ENCODE results near the gene HIGD2B. TPM values are rescaled to one million over a fixed set of nuclear protein-coding genes. Genes with fewer than 3 reads are reported as not detected.

Gene HIGD2B
- total and polyA plus RNA-seq, 4 experiments from 2014 or later = 0.39 to 0.41 TPM; not detected in 2

DNA sequence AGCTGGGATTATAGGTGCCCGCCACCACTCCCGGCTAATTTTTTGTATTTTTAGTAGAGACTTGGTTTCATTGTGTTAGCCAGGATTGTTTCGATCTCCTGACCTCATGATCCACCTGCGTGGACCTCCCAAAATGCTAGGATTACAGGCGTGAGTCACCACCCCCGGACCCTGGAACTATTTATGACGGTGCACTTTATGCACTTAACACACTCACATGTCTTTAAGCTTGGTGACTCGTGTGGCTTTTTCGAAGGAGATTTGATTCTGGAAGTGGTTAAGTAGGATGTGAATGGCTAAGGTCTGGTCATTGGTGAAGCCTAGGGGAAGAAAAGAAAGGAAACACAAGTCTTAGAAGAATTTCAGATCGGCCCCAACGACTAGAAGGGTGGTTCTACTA is 20.3 kb upstream of the HIGD2B start:
- CTCF ChIA-PET (ENCODE audit: partially characterized antibody) = interaction anchor here (1.6 kb wide), 1 partner anchor 14 kb away, joined by 3 read pairs; no protein-coding TSS in a partner anchor
- H3K27me3 Mint-ChIP-seq = no peaks in the 10 kb centered on the region
- H3K27ac Mint-ChIP-seq = peak overlapping the region in 1 of 7 donors; percentile 42
- peaks cover 0 to 3% (median 0%) of the 10 kb centered on the region in 4 donors for H3K4me1 Mint-ChIP-seq
- no peak for DNase-seq
- H3K4me3 Mint-ChIP-seq = no peak overlapping the region
- intact Hi-C loops (cut with micrococcal nuclease) = no loop called here
- H3K9me3 Mint-ChIP-seq = peaks cover 0 to 2% (median 0%) of the 10 kb centered on the region in 8 donors
- Histone ChIP-seq H3K4me1 (ENCODE audit: insufficient read depth, low read length) (no peaks in the 10 kb centered on the region), H3K27me3 (ENCODE audit: insufficient read depth, low read length) (no peaks in the 10 kb centered on the region), H3K36me3 (ENCODE audit: insufficient read depth, low read length) (no peaks in the 10 kb centered on the region), H3K27ac (ENCODE audit: low read depth, low read length) (no peak overlapping the region), H3K4me3 (ENCODE audit: low read length in 2 of 2) (no peak overlapping the region), H3K9me3 (ENCODE audit: control insufficient read depth in 1 of 2, low read length in 2 of 2) (no peaks in the 10 kb centered on the region)
- H3K36me3 Mint-ChIP-seq = peaks cover 5 to 10% of the 10 kb centered on the region in 2 donors
- POLR2A ChIA-PET (ENCODE audit: partially characterized antibody) = no interaction called here

DNA sequence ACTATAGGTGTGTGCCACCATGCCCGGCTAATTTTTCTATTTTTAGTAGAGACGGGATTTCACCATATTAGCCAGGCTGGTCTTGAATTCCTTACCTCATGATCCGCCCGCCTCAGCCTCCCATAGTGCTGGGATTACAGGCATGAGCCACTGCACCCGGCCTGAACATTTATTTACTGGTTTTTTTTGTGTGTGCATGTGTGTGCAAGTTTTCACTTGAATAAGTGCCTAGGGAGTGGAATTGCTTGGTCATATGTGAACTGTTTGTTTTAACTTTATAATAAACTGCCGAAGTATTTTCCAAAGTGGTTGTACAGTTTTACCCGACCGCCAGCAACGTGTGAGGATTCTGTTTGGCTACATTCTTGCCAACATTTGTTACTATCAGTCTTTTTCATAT is 14.1 kb upstream of the HIGD2B start:
- intact Hi-C loops (cut with micrococcal nuclease) = no loop called here
- no peaks in the 10 kb centered on the region for H3K9me3 Mint-ChIP-seq
- no peaks in the 10 kb centered on the region for H3K27me3 Mint-ChIP-seq
- peaks cover 0 to 7% of the 10 kb centered on the region in 2 donors for H3K36me3 Mint-ChIP-seq
- H3K4me3 Mint-ChIP-seq = no peak overlapping the region
- no peak overlapping the region for H3K4me3 ChIP-seq (ENCODE audit: low read length in 2 of 2)
- POLR2A ChIA-PET (ENCODE audit: partially characterized antibody) = no interaction called here
- H3K9me3 ChIP-seq (ENCODE audit: control insufficient read depth in 1 of 2, low read length in 2 of 2) = no peaks in the 10 kb centered on the region
- no peak overlapping the region for H3K27ac Mint-ChIP-seq
- H3K4me1 ChIP-seq (ENCODE audit: insufficient read depth, low read length) = no peaks in the 10 kb centered on the region
- no peak for DNase-seq
- no peak overlapping the region for H3K27ac ChIP-seq (ENCODE audit: low read depth, low read length)
- no peaks in the 10 kb centered on the region for H3K36me3 ChIP-seq (ENCODE audit: insufficient read depth, low read length)
- H3K27me3 ChIP-seq (ENCODE audit: insufficient read depth, low read length) = no peaks in the 10 kb centered on the region
- CTCF ChIA-PET (ENCODE audit: partially characterized antibody) = no interaction called here
- peaks cover 0 to 8% (median 5%) of the 10 kb centered on the region in 4 donors for H3K4me1 Mint-ChIP-seq

DNA sequence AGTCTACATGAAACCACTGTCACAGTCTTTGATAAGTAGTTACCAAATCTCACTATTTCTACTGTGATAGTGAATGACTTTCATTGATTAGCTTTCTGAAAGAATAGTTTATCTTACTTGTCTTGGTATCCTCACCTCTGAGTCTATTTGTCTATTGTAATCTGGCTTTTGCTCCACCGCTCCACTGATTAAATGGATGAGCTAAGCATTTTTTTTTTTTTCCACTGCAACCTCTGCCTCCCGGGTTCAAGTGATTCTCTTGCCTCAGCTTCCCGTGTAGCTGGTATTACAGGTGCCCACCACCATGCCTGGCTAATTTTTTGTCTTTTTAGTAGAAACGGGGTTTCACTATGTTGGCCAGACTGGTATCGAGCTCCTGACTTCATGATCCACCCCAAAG is 13.0 kb upstream of the HIGD2B start:
- H3K27ac Mint-ChIP-seq = no peak overlapping the region
- Histone ChIP-seq H3K4me3 (ENCODE audit: low read length in 2 of 2) (no peak overlapping the region), H3K27me3 (ENCODE audit: insufficient read depth, low read length) (no peaks in the 10 kb centered on the region), H3K36me3 (ENCODE audit: insufficient read depth, low read length) (no peaks in the 10 kb centered on the region), H3K4me1 (ENCODE audit: insufficient read depth, low read length) (no peaks in the 10 kb centered on the region), H3K9me3 (ENCODE audit: control insufficient read depth in 1 of 2, low read length in 2 of 2) (no peaks in the 10 kb centered on the region), H3K27ac (ENCODE audit: low read depth, low read length) (no peak overlapping the region)
- ChIA-PET CTCF (ENCODE audit: partially characterized antibody) (no interaction called here), POLR2A (ENCODE audit: partially characterized antibody) (interaction anchor here (0.7 kb wide), 1 partner anchor 607 kb away, joined by 3 read pairs; no protein-coding TSS in a partner anchor)
- peaks cover 0 to 8% (median 6%) of the 10 kb centered on the region in 4 donors for H3K4me1 Mint-ChIP-seq
- no peaks in the 10 kb centered on the region for H3K27me3 Mint-ChIP-seq
- H3K36me3 Mint-ChIP-seq = peaks cover 4% of the 10 kb centered on the region in 2 donors
- H3K4me3 Mint-ChIP-seq = no peak overlapping the region
- DNase-seq = no peak
- no peaks in the 10 kb centered on the region for H3K9me3 Mint-ChIP-seq
- intact Hi-C loops (cut with micrococcal nuclease) = no loop called here

DNA sequence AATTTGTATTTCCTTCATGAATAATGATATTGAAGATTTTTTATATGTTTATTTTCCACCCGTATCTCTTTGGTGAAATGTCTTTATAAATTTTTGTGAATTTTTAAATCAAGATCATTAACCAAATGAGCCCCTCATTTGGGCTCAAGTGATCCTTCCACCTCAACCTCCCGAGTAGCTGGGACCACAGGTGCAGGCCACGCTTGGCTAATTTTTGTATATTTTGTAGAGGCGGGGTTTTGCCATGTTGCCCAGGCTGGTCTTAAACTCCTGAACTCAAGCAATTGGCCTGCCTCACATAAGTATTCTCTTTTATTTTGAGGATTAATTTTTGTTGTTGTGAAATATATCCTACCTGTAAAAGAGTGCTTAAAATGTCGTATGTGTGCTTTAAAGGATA is 5.0 kb upstream of the HIGD2B start:
- intact Hi-C loops (cut with micrococcal nuclease) = no loop called here
- Histone ChIP-seq H3K27ac (ENCODE audit: low read depth, low read length) (no peak overlapping the region), H3K4me1 (ENCODE audit: insufficient read depth, low read length) (peaks cover 5% of the 10 kb centered on the region), H3K9me3 (ENCODE audit: control insufficient read depth in 1 of 2, low read length in 2 of 2) (no peaks in the 10 kb centered on the region), H3K4me3 (ENCODE audit: low read length in 2 of 2) (no peak overlapping the region), H3K36me3 (ENCODE audit: insufficient read depth, low read length) (no peaks in the 10 kb centered on the region), H3K27me3 (ENCODE audit: insufficient read depth, low read length) (no peaks in the 10 kb centered on the region)
- Mint-ChIP-seq H3K27me3 (no peaks in the 10 kb centered on the region), H3K36me3 (peaks cover 0 to 9% of the 10 kb centered on the region in 2 donors), H3K4me3 (no peak overlapping the region), H3K4me1 (peaks cover 6 to 18% (median 10%) of the 10 kb centered on the region in 4 donors), H3K27ac (no peak overlapping the region), H3K9me3 (no peaks in the 10 kb centered on the region)
- no peak for DNase-seq
- ChIA-PET CTCF (ENCODE audit: partially characterized antibody) (no interaction called here), POLR2A (ENCODE audit: partially characterized antibody) (no interaction called here)

DNA sequence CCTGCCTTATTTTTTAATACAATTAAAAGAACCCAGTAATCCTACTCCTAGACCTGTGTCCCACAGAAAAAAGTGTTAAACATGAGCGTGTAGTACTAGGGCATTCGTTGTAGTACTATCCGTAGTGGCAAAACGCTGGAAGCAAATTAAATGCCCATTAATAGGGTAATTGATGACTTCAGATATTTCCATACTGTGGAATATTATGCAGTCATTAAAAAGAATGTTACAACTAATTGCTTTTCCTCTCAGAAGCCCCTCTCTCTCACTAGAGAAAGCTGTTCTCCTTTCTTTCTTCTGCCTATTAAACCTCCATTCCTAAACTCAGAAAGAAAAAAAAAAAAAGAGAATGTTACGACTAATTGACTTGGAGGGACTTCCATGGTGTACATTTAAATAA is 2.7 kb upstream of the HIGD2B start:
- Mint-ChIP-seq H3K4me1 (peaks cover 10 to 21% (median 17%) of the 10 kb centered on the region in 4 donors), H3K36me3 (peaks cover 0 to 11% of the 10 kb centered on the region in 2 donors), H3K27ac (peak overlapping the region in 2 of 7 donors; percentile 25 to 41), H3K4me3 (peak overlapping the region in 1 of 8 donors; percentile 23), H3K9me3 (no peaks in the 10 kb centered on the region), H3K27me3 (no peaks in the 10 kb centered on the region)
- DNase-seq = no peak
- peaks cover 15% of the 10 kb centered on the region for H3K4me1 ChIP-seq (ENCODE audit: insufficient read depth, low read length)
- POLR2A ChIA-PET (ENCODE audit: partially characterized antibody) = no interaction called here
- no peak overlapping the region for H3K4me3 ChIP-seq (ENCODE audit: low read length in 2 of 2)
- H3K27me3 ChIP-seq (ENCODE audit: insufficient read depth, low read length) = no peaks in the 10 kb centered on the region
- no peak overlapping the region for H3K27ac ChIP-seq (ENCODE audit: low read depth, low read length)
- intact Hi-C loops (cut with micrococcal nuclease) = loop anchor here (5.0 to 10.0 kb wide), 4 partner anchors 214 to 374 kb away; partner anchors contain the start of genes ARIH1, HEXA and NEO1
- no peaks in the 10 kb centered on the region for H3K9me3 ChIP-seq (ENCODE audit: control insufficient read depth in 1 of 2, low read length in 2 of 2)
- H3K36me3 ChIP-seq (ENCODE audit: insufficient read depth, low read length) = no peaks in the 10 kb centered on the region
- CTCF ChIA-PET (ENCODE audit: partially characterized antibody) = interaction anchor here (1.0 kb wide), 1 partner anchor 11 kb away, joined by 3 read pairs; no protein-coding TSS in a partner anchor

DNA sequence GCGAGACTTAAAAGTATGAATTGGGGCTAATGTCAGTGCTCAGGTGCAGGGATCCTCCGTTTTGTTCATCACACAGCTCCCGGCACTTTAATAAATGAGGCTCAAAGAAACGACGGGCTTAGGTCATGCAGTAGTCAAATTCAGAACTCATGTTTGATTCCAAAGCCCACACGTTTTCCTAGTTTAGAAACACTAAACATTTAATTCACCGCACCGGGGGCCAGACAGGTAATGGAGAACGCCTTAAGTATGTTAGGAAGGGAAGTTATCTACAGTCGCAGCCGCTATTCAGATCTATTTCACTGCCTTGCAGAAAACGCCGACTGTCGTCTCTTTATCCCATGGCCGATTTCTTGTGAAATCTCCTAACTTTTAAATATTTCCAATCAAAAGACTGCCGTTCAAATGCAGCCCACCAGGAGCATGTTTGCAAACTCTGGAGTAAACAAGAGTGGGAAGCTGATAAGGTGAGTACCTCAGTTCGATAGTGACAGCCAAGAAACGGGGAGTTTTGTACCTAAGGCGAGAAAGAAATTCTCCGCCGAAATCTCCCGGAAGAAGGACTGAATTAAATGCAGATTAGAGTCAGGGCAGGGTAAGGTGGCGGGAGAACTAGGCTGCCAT is 569 bp downstream of the HIGD2B start:
- H3K9me3 ChIP-seq (ENCODE audit: control insufficient read depth in 1 of 2, low read length in 2 of 2) = no peaks in the 10 kb centered on the region
- no peaks in the 10 kb centered on the region for H3K36me3 ChIP-seq (ENCODE audit: insufficient read depth, low read length)
- no peaks in the 10 kb centered on the region for H3K27me3 Mint-ChIP-seq
- POLR2A ChIA-PET (ENCODE audit: partially characterized antibody) = interaction anchor here (1.1 to 1.8 kb wide), 3 partner anchors 15 to 309 kb away, joined by 3 to 7 read pairs (median 6); partner anchors contain the start of gene HEXA
- no peaks in the 10 kb centered on the region for H3K27me3 ChIP-seq (ENCODE audit: insufficient read depth, low read length)
- H3K27ac ChIP-seq (ENCODE audit: low read depth, low read length) = peak overlapping the region; percentile 76
- H3K27ac Mint-ChIP-seq = peak overlapping the region; percentile 88 to 99 (median 97)
- peak in 2 of 5 donors; percentile 14 to 34 for DNase-seq
- peaks cover 0 to 11% of the 10 kb centered on the region in 2 donors for H3K36me3 Mint-ChIP-seq
- H3K9me3 Mint-ChIP-seq = no peaks in the 10 kb centered on the region
- H3K4me3 ChIP-seq (ENCODE audit: low read length in 2 of 2) = peak overlapping the region; percentile 95 to 97
- peak overlapping the region; percentile 94 to 99 (median 98) for H3K4me3 Mint-ChIP-seq
- peaks cover 15% of the 10 kb centered on the region for H3K4me1 ChIP-seq (ENCODE audit: insufficient read depth, low read length)
- H3K4me1 Mint-ChIP-seq = peaks cover 10 to 21% (median 16%) of the 10 kb centered on the region in 4 donors
- CTCF ChIA-PET (ENCODE audit: partially characterized antibody) = interaction anchor here (1.8 to 2.7 kb wide), 2 partner anchors 12 to 85 kb away, joined by 5 to 14 read pairs; no protein-coding TSS in a partner anchor
- intact Hi-C loops (cut with micrococcal nuclease) = loop anchor here (5.0 to 10.0 kb wide), 4 partner anchors 211 to 371 kb away; partner anchors contain the start of genes ARIH1, HEXA and NEO1

DNA sequence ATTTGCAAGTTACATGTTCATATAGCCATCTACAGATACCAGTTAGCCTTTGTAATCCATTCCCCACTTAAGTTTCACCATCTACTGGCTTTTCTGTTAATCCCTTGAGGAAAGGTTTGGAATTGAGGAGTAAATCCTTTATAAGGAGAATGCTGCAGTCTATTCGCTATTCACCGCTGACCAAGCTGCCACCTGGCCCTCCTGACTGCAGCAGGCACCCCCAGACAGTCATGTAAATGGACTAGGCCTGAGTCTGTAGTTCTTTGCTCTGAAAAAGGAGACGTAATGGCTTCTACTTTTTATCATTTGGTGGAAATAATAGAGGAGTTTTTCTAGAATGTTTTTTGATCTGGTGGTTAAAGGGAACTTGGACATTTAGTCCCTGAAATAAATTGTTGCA is 3.2 kb downstream of the HIGD2B start:
- H3K36me3 Mint-ChIP-seq = peaks cover 0 to 11% of the 10 kb centered on the region in 2 donors
- H3K4me1 Mint-ChIP-seq = peaks cover 10 to 21% (median 15%) of the 10 kb centered on the region in 4 donors
- CTCF ChIA-PET (ENCODE audit: partially characterized antibody) = interaction anchor here (0.8 to 2.7 kb wide), 2 partner anchors 9 to 12 kb away, joined by 3 to 14 read pairs; no protein-coding TSS in a partner anchor
- H3K27ac Mint-ChIP-seq = no peak overlapping the region
- peaks cover 15% of the 10 kb centered on the region for H3K4me1 ChIP-seq (ENCODE audit: insufficient read depth, low read length)
- peak overlapping the region in 1 of 8 donors; percentile 16 for H3K4me3 Mint-ChIP-seq
- POLR2A ChIA-PET (ENCODE audit: partially characterized antibody) = no interaction called here
- H3K9me3 ChIP-seq (ENCODE audit: control insufficient read depth in 1 of 2, low read length in 2 of 2) = no peaks in the 10 kb centered on the region
- intact Hi-C loops (cut with micrococcal nuclease) = loop anchor here (10.0 kb wide), 2 partner anchors 208 to 368 kb away; partner anchors contain the start of gene ARIH1
- H3K27ac ChIP-seq (ENCODE audit: low read depth, low read length) = no peak overlapping the region
- peaks cover 0 to 2% (median 0%) of the 10 kb centered on the region in 8 donors for H3K9me3 Mint-ChIP-seq
- peaks cover 2 to 7% of the 10 kb centered on the region in 2 donors for H3K27me3 Mint-ChIP-seq
- H3K36me3 ChIP-seq (ENCODE audit: insufficient read depth, low read length) = no peaks in the 10 kb centered on the region
- DNase-seq = no peak
- no peaks in the 10 kb centered on the region for H3K27me3 ChIP-seq (ENCODE audit: insufficient read depth, low read length)
- H3K4me3 ChIP-seq (ENCODE audit: low read length in 2 of 2) = no peak overlapping the region
